Measurements from ENCODE around the gene SLC27A5. TPM values are rescaled to one million over a fixed set of nuclear protein-coding genes. Genes with fewer than 3 reads are reported as not detected.

Gene SLC27A5
- total and polyA plus RNA-seq, 2 of the 13 experiments (the other 11 are each of a cell fraction or from before 2014, with no cell fraction given): 30.3 to 40.2 TPM

DNA sequence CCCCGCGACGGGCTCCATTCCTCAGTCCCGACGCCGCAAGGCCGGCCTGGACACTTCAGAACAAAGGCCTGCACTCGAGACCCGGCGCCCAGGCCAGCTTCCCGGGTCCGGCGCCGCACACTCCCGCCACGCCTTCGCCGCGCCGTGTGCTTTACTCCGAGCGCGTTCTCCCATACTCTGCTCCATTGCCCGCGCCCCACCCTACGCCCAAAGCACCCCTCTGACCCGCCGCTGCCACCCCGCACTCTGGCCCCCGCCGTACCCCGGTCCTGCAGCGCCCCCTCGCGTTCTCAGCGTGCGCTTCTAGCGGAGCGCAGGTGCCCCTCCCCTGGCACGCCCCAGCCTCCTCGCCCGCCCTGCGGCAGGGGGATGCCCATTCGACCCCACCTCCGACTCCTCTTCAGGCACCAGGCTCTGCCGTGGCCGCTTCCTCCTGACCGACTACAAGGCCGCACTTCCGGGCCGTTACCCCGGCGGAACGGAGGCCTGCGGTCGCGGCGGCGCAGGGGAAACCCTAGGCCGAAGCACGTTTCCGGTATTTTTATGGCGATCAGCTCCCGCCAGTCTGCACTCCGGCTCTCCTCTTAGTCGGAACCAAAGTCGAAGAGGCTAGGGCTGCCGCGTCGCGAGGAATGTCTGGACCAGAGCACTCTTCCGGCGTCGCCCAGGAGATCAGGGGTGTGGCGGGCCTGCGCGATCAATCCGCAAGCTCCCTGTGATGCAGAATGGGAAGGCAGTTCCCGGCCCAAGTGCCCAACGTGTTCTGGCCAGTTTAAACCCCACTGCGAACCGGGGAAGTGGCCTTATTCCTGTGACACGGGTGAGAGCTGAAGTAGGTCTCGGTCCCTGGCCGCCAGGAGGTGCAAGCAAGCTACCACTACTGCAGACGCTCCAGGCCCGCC is 7.8 kb upstream of the SLC27A5 start, which contains the start of gene ZBTB45 (continued):
- TF ChIP-seq ISX (CRISPR knock-in tag; conservative IDR thresholded peaks at IDR 0.05): 0 out of 2 replicates have a peak, but pooled peaks have one; percentile 16
- TF ChIP-seq, protein P1, sequence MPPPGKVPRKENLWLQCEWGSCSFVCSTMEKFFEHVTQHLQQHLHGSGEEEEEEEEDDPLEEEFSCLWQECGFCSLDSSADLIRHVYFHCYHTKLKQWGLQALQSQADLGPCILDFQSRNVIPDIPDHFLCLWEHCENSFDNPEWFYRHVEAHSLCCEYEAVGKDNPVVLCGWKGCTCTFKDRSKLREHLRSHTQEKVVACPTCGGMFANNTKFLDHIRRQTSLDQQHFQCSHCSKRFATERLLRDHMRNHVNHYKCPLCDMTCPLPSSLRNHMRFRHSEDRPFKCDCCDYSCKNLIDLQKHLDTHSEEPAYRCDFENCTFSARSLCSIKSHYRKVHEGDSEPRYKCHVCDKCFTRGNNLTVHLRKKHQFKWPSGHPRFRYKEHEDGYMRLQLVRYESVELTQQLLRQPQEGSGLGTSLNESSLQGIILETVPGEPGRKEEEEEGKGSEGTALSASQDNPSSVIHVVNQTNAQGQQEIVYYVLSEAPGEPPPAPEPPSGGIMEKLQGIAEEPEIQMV (CRISPR knock-in tag; IDR thresholded peaks at IDR 0.05; ENCODE audit: low read depth): peak; percentile 88
- peak; percentile 98 for TF ChIP-seq ZNF543 (CRISPR knock-in tag; IDR thresholded peaks at IDR 0.05)
- no peak for TF ChIP-seq MEIS1 (CRISPR knock-in tag; IDR thresholded peaks at IDR 0.05; ENCODE audit: borderline replicate concordance)
- no peak for TF ChIP-seq ATRX (CRISPR knock-in tag; IDR thresholded peaks at IDR 0.05; ENCODE audit: borderline replicate concordance)
- TF ChIP-seq PHF5A (CRISPR knock-in tag; IDR thresholded peaks at IDR 0.05; ENCODE audit: low read depth, unreplicated experiment): peak; percentile 77
- 0 out of 2 replicates have a peak, but pooled peaks have one; percentile 86 for TF ChIP-seq HOXA7 (CRISPR knock-in tag; IDR thresholded peaks at IDR 0.05)
- TF ChIP-seq SMARCE1 (IDR thresholded peaks at IDR 0.05; ENCODE audit: borderline replicate concordance): no peak
- peak; percentile 99 for TF ChIP-seq ZNF670 (CRISPR knock-in tag; IDR thresholded peaks at IDR 0.05; ENCODE audit: borderline replicate concordance)
- no peak for TF ChIP-seq ZUFSP (CRISPR knock-in tag; IDR thresholded peaks at IDR 0.05; ENCODE audit: borderline replicate concordance)
- peak; percentile 98 for TF ChIP-seq ZNF687 (CRISPR knock-in tag; IDR thresholded peaks at IDR 0.05)
- no peak; the same call in 1 of the 2 replicates for TF ChIP-seq ZNF562 (CRISPR knock-in tag; IDR thresholded peaks at IDR 0.05; ENCODE audit: borderline replicate concordance)
- TF ChIP-seq RXRA (CRISPR knock-in tag; IDR thresholded peaks at IDR 0.05): peak; percentile 91
- TF ChIP-seq, protein P2, sequence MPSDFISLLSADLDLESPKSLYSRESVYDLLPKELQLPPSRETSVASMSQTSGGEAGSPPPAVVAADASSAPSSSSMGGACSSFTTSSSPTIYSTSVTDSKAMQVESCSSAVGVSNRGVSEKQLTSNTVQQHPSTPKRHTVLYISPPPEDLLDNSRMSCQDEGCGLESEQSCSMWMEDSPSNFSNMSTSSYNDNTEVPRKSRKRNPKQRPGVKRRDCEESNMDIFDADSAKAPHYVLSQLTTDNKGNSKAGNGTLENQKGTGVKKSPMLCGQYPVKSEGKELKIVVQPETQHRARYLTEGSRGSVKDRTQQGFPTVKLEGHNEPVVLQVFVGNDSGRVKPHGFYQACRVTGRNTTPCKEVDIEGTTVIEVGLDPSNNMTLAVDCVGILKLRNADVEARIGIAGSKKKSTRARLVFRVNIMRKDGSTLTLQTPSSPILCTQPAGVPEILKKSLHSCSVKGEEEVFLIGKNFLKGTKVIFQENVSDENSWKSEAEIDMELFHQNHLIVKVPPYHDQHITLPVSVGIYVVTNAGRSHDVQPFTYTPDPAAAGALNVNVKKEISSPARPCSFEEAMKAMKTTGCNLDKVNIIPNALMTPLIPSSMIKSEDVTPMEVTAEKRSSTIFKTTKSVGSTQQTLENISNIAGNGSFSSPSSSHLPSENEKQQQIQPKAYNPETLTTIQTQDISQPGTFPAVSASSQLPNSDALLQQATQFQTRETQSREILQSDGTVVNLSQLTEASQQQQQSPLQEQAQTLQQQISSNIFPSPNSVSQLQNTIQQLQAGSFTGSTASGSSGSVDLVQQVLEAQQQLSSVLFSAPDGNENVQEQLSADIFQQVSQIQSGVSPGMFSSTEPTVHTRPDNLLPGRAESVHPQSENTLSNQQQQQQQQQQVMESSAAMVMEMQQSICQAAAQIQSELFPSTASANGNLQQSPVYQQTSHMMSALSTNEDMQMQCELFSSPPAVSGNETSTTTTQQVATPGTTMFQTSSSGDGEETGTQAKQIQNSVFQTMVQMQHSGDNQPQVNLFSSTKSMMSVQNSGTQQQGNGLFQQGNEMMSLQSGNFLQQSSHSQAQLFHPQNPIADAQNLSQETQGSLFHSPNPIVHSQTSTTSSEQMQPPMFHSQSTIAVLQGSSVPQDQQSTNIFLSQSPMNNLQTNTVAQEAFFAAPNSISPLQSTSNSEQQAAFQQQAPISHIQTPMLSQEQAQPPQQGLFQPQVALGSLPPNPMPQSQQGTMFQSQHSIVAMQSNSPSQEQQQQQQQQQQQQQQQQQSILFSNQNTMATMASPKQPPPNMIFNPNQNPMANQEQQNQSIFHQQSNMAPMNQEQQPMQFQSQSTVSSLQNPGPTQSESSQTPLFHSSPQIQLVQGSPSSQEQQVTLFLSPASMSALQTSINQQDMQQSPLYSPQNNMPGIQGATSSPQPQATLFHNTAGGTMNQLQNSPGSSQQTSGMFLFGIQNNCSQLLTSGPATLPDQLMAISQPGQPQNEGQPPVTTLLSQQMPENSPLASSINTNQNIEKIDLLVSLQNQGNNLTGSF (CRISPR knock-in tag; IDR thresholded peaks at IDR 0.05): no peak; the same call in 1 of the 2 replicates
- TF ChIP-seq ZBTB7B (CRISPR knock-in tag; IDR thresholded peaks at IDR 0.05): peak; percentile 52

Measured in HepG2 (cell line).